ENCODE results near the gene AKAP13.

Gene AKAP13

DNA sequence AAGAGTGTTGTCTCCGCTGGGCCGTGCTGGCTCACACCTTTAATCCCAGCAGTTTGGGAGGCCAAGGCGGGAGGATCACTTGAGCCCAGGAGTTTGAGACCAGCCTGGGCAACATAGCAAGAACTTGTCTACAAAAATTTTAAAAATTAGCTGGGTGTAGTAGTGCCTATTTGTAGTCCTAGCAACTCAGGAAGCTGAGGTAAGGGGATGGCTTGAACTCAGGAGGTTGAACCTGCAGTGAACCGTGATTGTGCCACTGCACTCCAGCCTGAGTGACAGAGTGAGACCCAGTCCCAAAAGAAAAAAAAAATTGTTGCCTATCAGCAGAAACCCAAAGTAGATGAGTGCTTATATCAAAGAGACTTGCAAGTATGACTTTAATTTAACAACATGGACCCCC, 12.7 kb upstream of the AKAP13 start:
- TF ChIP-seq TAF1 (IDR thresholded peaks at IDR 0.05; ENCODE audit: low read depth): no peak
- TF ChIP-seq NFIC (IDR thresholded peaks at IDR 0.05): no peak

DNA sequence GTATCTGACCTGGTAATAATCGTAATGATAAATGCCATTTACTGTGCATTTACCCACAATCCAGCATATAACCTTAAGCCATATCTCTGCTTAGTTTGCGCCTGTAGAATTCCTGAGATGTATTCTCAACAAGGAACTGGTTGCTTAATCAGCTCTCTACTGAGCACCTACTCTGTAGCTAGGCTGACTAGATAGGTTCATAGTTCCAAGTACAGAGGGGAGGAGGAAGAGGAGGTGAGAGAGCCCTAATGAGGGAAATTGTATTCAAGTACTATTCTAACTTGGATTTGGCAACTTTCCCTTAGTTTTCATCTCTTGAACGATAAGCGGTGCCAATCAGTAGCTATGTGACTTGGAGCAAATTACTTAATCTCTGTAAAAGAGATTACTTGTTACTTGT, 5.6 kb upstream of the AKAP13 start:
- TF ChIP-seq CREB1 (IDR thresholded peaks at IDR 0.05; ENCODE audit: low read depth) (no peak), CEBPB (IDR thresholded peaks at IDR 0.05) (no peak), EGR1 (IDR thresholded peaks at IDR 0.05) (no peak), TEAD4 (IDR thresholded peaks at IDR 0.05) (no peak), EP300 (IDR thresholded peaks at IDR 0.05; ENCODE audit: borderline replicate concordance) (no peak), TCF12 (IDR thresholded peaks at IDR 0.05; ENCODE audit: low read depth) (no peak), RAD21 (IDR thresholded peaks at IDR 0.05; ENCODE audit: low read depth) (no peak), TAF1 (IDR thresholded peaks at IDR 0.05; ENCODE audit: low read depth) (no peak), FOXM1 (IDR thresholded peaks at IDR 0.05; ENCODE audit: borderline replicate concordance, low read depth) (no peak), ZBTB7A (IDR thresholded peaks at IDR 0.05; ENCODE audit: low read depth) (no peak)
- TF ChIP-seq, protein P1, sequence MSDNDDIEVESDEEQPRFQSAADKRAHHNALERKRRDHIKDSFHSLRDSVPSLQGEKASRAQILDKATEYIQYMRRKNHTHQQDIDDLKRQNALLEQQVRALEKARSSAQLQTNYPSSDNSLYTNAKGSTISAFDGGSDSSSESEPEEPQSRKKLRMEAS (IDR thresholded peaks at IDR 0.05): no peak
- TF ChIP-seq, protein P2, sequence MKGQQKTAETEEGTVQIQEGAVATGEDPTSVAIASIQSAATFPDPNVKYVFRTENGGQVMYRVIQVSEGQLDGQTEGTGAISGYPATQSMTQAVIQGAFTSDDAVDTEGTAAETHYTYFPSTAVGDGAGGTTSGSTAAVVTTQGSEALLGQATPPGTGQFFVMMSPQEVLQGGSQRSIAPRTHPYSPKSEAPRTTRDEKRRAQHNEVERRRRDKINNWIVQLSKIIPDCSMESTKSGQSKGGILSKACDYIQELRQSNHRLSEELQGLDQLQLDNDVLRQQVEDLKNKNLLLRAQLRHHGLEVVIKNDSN (IDR thresholded peaks at IDR 0.05): no peak
- TF ChIP-seq, protein P3, sequence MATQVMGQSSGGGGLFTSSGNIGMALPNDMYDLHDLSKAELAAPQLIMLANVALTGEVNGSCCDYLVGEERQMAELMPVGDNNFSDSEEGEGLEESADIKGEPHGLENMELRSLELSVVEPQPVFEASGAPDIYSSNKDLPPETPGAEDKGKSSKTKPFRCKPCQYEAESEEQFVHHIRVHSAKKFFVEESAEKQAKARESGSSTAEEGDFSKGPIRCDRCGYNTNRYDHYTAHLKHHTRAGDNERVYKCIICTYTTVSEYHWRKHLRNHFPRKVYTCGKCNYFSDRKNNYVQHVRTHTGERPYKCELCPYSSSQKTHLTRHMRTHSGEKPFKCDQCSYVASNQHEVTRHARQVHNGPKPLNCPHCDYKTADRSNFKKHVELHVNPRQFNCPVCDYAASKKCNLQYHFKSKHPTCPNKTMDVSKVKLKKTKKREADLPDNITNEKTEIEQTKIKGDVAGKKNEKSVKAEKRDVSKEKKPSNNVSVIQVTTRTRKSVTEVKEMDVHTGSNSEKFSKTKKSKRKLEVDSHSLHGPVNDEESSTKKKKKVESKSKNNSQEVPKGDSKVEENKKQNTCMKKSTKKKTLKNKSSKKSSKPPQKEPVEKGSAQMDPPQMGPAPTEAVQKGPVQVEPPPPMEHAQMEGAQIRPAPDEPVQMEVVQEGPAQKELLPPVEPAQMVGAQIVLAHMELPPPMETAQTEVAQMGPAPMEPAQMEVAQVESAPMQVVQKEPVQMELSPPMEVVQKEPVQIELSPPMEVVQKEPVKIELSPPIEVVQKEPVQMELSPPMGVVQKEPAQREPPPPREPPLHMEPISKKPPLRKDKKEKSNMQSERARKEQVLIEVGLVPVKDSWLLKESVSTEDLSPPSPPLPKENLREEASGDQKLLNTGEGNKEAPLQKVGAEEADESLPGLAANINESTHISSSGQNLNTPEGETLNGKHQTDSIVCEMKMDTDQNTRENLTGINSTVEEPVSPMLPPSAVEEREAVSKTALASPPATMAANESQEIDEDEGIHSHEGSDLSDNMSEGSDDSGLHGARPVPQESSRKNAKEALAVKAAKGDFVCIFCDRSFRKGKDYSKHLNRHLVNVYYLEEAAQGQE (IDR thresholded peaks at IDR 0.05; ENCODE audit: low read depth): no peak

DNA sequence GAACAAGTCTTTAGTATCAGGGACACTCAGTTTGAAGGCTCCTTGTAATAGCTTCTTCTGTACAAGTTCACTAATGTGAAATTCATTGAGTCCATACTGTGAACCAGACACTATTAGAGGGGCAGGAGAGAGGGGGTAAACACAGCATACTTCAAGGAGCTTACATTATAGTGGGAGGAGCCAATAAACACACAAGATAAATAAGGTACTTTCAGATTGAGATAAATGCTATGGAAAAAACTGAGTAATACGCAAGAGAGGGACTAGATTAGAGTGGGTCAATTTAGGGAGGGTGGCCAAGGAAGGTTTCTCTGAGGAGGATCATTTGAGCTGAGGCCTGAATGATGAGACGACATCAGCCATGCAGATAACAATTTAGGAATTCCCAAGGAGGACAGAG, 3.1 kb upstream of the AKAP13 start:
- TF ChIP-seq TCF12 (IDR thresholded peaks at IDR 0.05; ENCODE audit: low read depth) (no peak), TEAD4 (IDR thresholded peaks at IDR 0.05) (no peak), TAF1 (IDR thresholded peaks at IDR 0.05; ENCODE audit: low read depth) (no peak), CEBPB (IDR thresholded peaks at IDR 0.05) (no peak), NFIC (IDR thresholded peaks at IDR 0.05) (no peak), CREB1 (IDR thresholded peaks at IDR 0.05; ENCODE audit: low read depth) (no peak), FOXM1 (IDR thresholded peaks at IDR 0.05; ENCODE audit: borderline replicate concordance, low read depth) (no peak), EGR1 (IDR thresholded peaks at IDR 0.05) (no peak), EP300 (IDR thresholded peaks at IDR 0.05; ENCODE audit: borderline replicate concordance) (no peak), ZBTB7A (IDR thresholded peaks at IDR 0.05; ENCODE audit: low read depth) (no peak), YY1 (IDR thresholded peaks at IDR 0.05; ENCODE audit: low read depth) (no peak), RAD21 (IDR thresholded peaks at IDR 0.05; ENCODE audit: low read depth) (no peak)
- TF ChIP-seq, protein P1 (IDR thresholded peaks at IDR 0.05): no peak
- TF ChIP-seq, protein P3 (IDR thresholded peaks at IDR 0.05; ENCODE audit: low read depth): no peak
- TF ChIP-seq, protein P2 (IDR thresholded peaks at IDR 0.05): no peak

DNA sequence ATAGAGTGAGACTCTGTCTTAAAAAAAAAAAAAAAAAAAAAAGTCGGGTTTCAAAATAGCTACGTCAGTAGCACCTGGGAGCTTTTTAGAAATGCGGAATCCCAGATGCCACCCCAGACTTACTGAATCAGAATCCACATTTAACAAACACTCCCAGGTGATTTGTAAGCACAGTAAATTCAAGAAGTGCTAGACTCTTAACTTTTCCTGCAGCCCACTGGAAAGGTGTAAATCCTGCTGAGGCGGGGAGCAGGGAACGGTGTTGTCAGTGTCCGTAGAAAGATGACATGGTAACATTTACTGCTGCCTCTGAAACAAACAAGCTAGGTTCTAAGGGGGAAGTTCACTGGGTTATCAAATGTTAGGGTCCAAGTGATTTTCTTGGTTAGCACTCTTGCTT, 2.4 kb upstream of the AKAP13 start:
- TF ChIP-seq NFIC (IDR thresholded peaks at IDR 0.05): no peak
- TF ChIP-seq, protein P1 (IDR thresholded peaks at IDR 0.05): no peak
- TF ChIP-seq TAF1 (IDR thresholded peaks at IDR 0.05; ENCODE audit: low read depth): no peak
- TF ChIP-seq YY1 (IDR thresholded peaks at IDR 0.05; ENCODE audit: low read depth): no peak
- TF ChIP-seq, protein P2 (IDR thresholded peaks at IDR 0.05): no peak
- TF ChIP-seq TCF12 (IDR thresholded peaks at IDR 0.05; ENCODE audit: low read depth): no peak
- TF ChIP-seq, protein P3 (IDR thresholded peaks at IDR 0.05; ENCODE audit: low read depth): no peak
- TF ChIP-seq TEAD4 (IDR thresholded peaks at IDR 0.05): no peak
- no peak for TF ChIP-seq EP300 (IDR thresholded peaks at IDR 0.05; ENCODE audit: borderline replicate concordance)
- TF ChIP-seq RAD21 (IDR thresholded peaks at IDR 0.05; ENCODE audit: low read depth): no peak
- TF ChIP-seq FOXM1 (IDR thresholded peaks at IDR 0.05; ENCODE audit: borderline replicate concordance, low read depth): no peak
- no peak for TF ChIP-seq EGR1 (IDR thresholded peaks at IDR 0.05)
- TF ChIP-seq ZBTB7A (IDR thresholded peaks at IDR 0.05; ENCODE audit: low read depth): no peak
- no peak for TF ChIP-seq CREB1 (IDR thresholded peaks at IDR 0.05; ENCODE audit: low read depth)
- TF ChIP-seq CEBPB (IDR thresholded peaks at IDR 0.05): no peak
